Testis (tissue), 3 donors: ENCODE data around the gene GRK5. TPM values are rescaled to one million over a fixed set of nuclear protein-coding genes. Genes with fewer than 3 reads are reported as not detected.

Source experiments
- DNase-seq: peaks from one replicate; pipeline ENCODE4 v3.0.0-alpha.2; 2019
- H3K27ac ChIP-seq, 2 donors: fragments of 200-600 bp; sonication (generic); one replicate each; pipeline ENCODE4 v1.5.1; 2019
- H3K27me3 ChIP-seq: fragments of 200-600 bp; sonication (generic); one replicate; pipeline ENCODE4 v1.5.1; 2019
- H3K36me3 ChIP-seq: fragments of 200-600 bp; sonication (generic); one replicate; pipeline ENCODE4 v1.5.1; 2017; ENCODE audit warnings: low read depth; ENCODE audit errors: missing control alignments
- H3K4me1 ChIP-seq: fragments of 200-600 bp; sonication (generic); one replicate; pipeline ENCODE4 v1.5.1; 2019
- H3K4me3 ChIP-seq, 2 donors: fragments of 200-600 bp; sonication (generic); one replicate each; pipeline ENCODE4 v1.5.1; 2017 to 2019
- H3K9me3 ChIP-seq: fragments of 200-600 bp; sonication (generic); one replicate; pipeline ENCODE4 v1.5.1; 2017
- POLR2A ChIP-seq: fragments of 450-650 bp; IDR thresholded peaks from one replicate; pipeline ENCODE4 v1.6.1; 2017; ENCODE audit warnings: antibody characterized with exemption, mild to moderate bottlenecking, moderate library complexity
- WGBS, 2 donors: methylation state at CpG; one replicate each; pipeline ENCODE4 v1.1.5; 2018; 5-methylcytosine and 5-hydroxymethylcytosine counted together
- intact Hi-C: fragments of 100-400 bp; cut with DNase I; formaldehyde crosslinking; loops from one replicate; pipeline ENCODE4 v1.15.1; 2023; ENCODE audit warnings: low total_unique reads
- polyA plus RNA-seq: library from polyadenylated mRNA; stranded (reverse); fragments of 350-450 nt; fragmentation: Illumina TruSeq; extraction: RNeasy Lipid Tissue Mini Kit (QIAGEN cat#74804); gene quantifications from one replicate; pipeline ENCODE4 v1.2.3, GENCODE V29; 2014; ENCODE audit warnings: low read depth, low replicate concordance; ENCODE audit not compliant: insufficient read depth
- total RNA-seq, 2 donors: library from RNA; depleted of rRNA; stranded (reverse); fragments of >200 nt; gene quantifications; one replicate each; pipeline ENCODE4 v1.2.3, GENCODE V29; 2016
- TF ChIP-seq, protein P1 (sequence below), 3 experiments: fragments of 450-650 bp in 2 of 3; fragments of 200-600 bp in 1 of 3; sonication (generic) in 1 of 3; IDR thresholded peaks; one replicate each; pipeline ENCODE4 v1.5.1; 2016 to 2019; ENCODE audit warnings: antibody characterized with exemption in 3 of 3, mild to moderate bottlenecking in 2 of 3, moderate library complexity in 1 of 3

GRK5 gene
- total and polyA plus RNA-seq, 3 donors from 2014 or later, result 4.5 to 10.3 (median 5.5) TPM

DNA sequence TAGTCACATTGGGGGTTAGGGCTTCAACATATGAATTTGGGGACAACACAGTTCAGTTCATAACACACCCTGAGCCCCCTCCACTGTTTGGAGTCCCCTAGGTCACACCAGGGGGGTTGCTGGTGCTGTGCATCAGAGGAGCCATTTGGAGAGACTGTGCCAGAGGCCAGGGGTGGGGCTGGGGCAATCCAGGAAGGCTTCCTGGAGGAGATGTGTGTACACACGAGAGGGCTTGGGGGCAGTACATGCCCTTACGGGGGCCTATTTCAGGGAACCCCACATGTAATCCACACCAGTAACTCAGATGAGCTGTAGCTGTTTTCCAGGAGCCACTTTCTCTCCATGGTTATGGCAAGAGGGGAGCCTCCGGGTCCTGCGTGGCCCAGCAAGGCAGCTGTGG, 151.7 kb downstream of the GRK5 start:
- no peak for DNase-seq
- Histone ChIP-seq H3K9me3 (no peaks in the 10 kb centered on the region), H3K4me3 (no peak overlapping the region), H3K4me1 (no peaks in the 10 kb centered on the region), H3K27ac (no peak overlapping the region), H3K27me3 (no peaks in the 10 kb centered on the region), H3K36me3 (no peaks in the 10 kb centered on the region)
- intact Hi-C loops, result no loop called here
- TF ChIP-seq, protein P1, sequence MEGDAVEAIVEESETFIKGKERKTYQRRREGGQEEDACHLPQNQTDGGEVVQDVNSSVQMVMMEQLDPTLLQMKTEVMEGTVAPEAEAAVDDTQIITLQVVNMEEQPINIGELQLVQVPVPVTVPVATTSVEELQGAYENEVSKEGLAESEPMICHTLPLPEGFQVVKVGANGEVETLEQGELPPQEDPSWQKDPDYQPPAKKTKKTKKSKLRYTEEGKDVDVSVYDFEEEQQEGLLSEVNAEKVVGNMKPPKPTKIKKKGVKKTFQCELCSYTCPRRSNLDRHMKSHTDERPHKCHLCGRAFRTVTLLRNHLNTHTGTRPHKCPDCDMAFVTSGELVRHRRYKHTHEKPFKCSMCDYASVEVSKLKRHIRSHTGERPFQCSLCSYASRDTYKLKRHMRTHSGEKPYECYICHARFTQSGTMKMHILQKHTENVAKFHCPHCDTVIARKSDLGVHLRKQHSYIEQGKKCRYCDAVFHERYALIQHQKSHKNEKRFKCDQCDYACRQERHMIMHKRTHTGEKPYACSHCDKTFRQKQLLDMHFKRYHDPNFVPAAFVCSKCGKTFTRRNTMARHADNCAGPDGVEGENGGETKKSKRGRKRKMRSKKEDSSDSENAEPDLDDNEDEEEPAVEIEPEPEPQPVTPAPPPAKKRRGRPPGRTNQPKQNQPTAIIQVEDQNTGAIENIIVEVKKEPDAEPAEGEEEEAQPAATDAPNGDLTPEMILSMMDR (IDR thresholded peaks at IDR 0.05), result no peak
- no peak for TF ChIP-seq POLR2A
- 94 to 95% methylated on average over 4 of the region's 4 CpGs for WGBS, 2 donors

DNA sequence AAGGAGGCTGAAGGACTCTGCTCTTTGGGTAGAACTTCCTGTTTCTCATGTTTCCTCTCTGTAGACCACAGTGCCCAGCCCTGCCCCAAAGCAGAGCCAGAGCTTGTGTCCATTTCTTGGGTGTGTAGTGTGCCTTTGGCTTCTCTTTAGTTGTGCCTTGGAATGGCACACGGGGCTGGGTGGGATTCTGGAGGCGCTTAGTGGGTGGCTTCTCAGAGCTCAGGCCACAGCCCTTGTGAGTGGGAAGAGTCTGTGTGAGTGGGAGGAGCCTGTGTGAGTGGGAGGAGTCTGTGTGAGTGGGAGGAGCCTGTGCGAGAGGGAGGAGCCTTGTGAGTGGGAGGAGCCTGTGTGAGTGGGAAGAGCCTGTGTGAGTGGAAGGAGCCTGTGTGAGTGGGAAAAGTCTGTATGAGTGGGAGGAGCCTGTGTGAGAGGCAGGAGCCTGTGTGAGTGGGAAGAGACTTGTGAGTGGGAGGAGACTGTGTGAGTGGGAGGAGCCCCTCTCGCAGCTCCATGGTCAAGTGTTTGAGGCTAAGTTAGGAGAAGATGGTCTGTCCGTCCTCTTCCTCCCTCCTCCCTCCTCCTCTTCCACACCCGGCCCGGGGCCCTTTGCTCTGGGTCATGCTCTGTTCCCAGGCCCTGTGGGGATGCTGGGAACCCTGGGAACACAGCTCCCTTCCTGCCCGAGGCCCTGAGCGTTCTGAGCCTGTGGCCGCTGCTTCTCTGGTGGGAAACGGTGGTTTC, 153.0 kb downstream of the GRK5 start:
- Histone ChIP-seq H3K27ac (no peak overlapping the region), H3K9me3 (no peaks in the 10 kb centered on the region), H3K4me3 (no peak overlapping the region), H3K27me3 (no peaks in the 10 kb centered on the region), H3K4me1 (no peaks in the 10 kb centered on the region), H3K36me3 (no peaks in the 10 kb centered on the region)
- intact Hi-C loops, result no loop called here
- no peak for TF ChIP-seq POLR2A
- TF ChIP-seq, protein P1 (IDR thresholded peaks at IDR 0.05), result no peak
- 65 to 68% methylated on average over 11 of the region's 11 CpGs for WGBS, 2 donors
- DNase-seq, result no peak

GRCh38 chr10:119361037-119361436, 153.7 kb downstream of the GRK5 start:
- WGBS, 2 donors, result 82 to 86% methylated on average over 1 to 10 of the region's 10 CpGs
- H3K4me3 ChIP-seq, result no peak overlapping the region
- H3K36me3 ChIP-seq, result no peaks in the 10 kb centered on the region
- DNase-seq, result no peak
- no peak overlapping the region for H3K27ac ChIP-seq
- no peaks in the 10 kb centered on the region for H3K4me1 ChIP-seq
- no peaks in the 10 kb centered on the region for H3K9me3 ChIP-seq
- intact Hi-C loops, result no loop called here
- no peaks in the 10 kb centered on the region for H3K27me3 ChIP-seq
- TF ChIP-seq, protein P1 (IDR thresholded peaks at IDR 0.05), result no peak

DNA sequence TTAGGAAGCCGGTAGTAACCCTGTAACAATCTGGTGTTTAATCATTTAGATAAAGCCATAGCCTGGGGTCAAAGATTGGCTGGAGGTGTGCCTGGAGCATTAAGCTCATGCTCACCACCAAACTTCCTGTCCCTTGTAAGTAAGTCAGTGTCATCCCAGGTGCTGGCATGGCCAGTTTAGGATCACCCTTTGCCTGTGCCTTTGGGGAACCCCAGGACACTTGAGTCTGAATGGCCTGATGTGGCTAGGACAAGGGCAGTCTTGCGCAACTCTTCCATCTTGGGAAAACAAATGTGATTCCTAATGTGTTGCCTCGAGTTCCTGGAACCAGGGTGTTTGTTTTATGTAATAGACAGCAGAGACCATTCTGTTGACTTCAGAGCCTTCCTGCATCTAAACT, 154.8 kb downstream of the GRK5 start:
- H3K36me3 ChIP-seq, result no peaks in the 10 kb centered on the region
- 63 to 64% methylated on average over 3 of the region's 3 CpGs for WGBS, 2 donors
- no peak overlapping the region for H3K27ac ChIP-seq
- intact Hi-C loops, result no loop called here
- no peaks in the 10 kb centered on the region for H3K4me1 ChIP-seq
- no peaks in the 10 kb centered on the region for H3K27me3 ChIP-seq
- TF ChIP-seq, protein P1 (IDR thresholded peaks at IDR 0.05), result no peak
- TF ChIP-seq POLR2A, result no peak
- DNase-seq, result no peak
- H3K4me3 ChIP-seq, result no peak overlapping the region
- no peaks in the 10 kb centered on the region for H3K9me3 ChIP-seq
